Spleen (tissue), 7 donors: ENCODE measurements around the gene TMED8.

Source experiments
- POLR2A ChIP-seq, 3 donors: fragments of 450-650 bp; IDR thresholded peaks; one replicate each; pipeline ENCODE4 v1.5.1; 2017; ENCODE audit warnings: antibody characterized with exemption in 3 of 3, mild to moderate bottlenecking in 1 of 3
- TF ChIP-seq, protein P1 (sequence below), 11 experiments: fragments of 200-600 bp in 7 of 11; fragments of 450-650 bp in 4 of 11; sonication (generic) in 4 of 11; IDR thresholded peaks in 8 of 11; conservative IDR thresholded peaks in 3 of 11; 1 replicate in 7 of 11; 2 replicates in 4 of 11; pipeline versions ENCODE4 v1.4.0 to v1.8.0; 2016 to 2021; ENCODE audit warnings: antibody characterized with exemption in 11 of 11, inconsistent platforms in 4 of 11, mild to moderate bottlenecking in 1 of 11
- donor health status: DM: no; HTN: no; CAD: no; lungs with moderate emphysema.
- donor health status: DM: no; HTN: no; CAD: no.
- donor health status: DM: no; HTN: no; CAD: no.

DNA sequence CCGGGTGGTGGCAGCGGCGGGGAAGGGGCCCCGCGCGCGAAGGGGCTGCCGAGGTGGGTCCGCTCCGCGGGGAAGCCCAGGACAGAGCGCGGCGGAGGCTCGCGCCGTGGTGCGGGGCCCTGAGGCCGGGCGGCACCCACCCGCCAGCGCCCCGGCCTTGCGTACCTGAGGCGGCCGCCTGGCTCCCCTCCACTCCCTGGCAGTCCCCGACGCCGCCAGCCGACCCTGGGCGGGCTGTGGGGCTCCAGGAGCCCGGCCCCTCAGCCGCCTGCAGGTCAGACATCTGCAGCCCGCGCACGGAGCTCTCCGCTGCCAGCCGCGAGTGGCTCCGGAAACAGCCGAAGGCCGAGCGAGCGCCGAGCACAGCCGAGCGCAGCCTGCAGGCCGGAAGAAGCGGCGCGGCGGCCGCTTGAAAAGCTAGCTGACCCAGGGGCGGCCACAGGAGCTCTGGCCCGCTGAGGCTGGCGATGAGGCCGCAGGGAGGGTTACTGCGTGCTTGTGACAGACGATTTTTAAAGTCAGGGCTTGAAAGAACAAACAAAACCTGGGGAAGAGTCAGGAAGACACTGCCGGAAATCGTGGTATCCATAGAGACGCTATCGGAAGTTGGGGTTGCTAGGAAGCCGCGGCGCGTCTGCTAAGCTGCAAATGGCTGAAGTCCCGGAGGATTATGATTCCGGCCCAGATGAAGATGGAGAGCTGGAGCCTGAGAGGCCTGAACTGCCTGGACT, at the start of gene TMED8, which contains the start of gene SAMD15:
- TF ChIP-seq, protein P1, sequence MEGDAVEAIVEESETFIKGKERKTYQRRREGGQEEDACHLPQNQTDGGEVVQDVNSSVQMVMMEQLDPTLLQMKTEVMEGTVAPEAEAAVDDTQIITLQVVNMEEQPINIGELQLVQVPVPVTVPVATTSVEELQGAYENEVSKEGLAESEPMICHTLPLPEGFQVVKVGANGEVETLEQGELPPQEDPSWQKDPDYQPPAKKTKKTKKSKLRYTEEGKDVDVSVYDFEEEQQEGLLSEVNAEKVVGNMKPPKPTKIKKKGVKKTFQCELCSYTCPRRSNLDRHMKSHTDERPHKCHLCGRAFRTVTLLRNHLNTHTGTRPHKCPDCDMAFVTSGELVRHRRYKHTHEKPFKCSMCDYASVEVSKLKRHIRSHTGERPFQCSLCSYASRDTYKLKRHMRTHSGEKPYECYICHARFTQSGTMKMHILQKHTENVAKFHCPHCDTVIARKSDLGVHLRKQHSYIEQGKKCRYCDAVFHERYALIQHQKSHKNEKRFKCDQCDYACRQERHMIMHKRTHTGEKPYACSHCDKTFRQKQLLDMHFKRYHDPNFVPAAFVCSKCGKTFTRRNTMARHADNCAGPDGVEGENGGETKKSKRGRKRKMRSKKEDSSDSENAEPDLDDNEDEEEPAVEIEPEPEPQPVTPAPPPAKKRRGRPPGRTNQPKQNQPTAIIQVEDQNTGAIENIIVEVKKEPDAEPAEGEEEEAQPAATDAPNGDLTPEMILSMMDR (IDR thresholded peaks at IDR 0.05 in 8 of 11, conservative IDR thresholded peaks at IDR 0.05 in 3 of 11) = peak in 8 of 11 experiments; percentile 34 to 66 (median 47)
- TF ChIP-seq POLR2A (IDR thresholded peaks at IDR 0.05) = peak in 1 of 3 donors; percentile 31
